Activated CD4-positive, alpha-beta T cell treated with anti-CD3 and anti-CD28 coated beads, Interleukin-2, amount 50 U/mL, for 4 hours (primary cell): ENCODE measurements around the gene PDE1A.

Experiments used
- DNase-seq, 2 experiments: peaks; one replicate each; pipeline ENCODE4 v3.0.0-alpha.2; 2020

PDE1A gene

GRCh38 chr2:182113334-182113733 is 313.5 kb downstream of the PDE1A start:
- DNase-seq, result no peak

DNA sequence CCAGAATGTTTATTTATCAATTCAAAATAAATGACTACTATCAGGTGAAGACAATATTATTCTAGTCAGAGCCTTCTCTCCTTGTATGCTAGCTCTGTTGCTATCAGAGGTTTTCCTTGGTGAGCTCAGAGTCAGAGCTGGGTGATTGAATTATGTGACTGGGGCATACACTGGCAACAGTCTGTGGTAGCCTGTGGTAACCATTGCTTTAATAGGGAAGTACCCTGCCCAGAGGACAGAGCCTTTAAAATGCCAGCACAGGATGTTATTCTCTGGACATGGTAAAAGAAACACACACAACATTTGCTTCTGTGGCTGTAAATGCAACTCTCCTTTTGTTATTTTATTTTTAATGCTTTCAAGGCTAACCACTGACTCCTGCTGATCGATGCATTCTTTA is 316.5 kb downstream of the PDE1A start:
- no peak for DNase-seq

DNA sequence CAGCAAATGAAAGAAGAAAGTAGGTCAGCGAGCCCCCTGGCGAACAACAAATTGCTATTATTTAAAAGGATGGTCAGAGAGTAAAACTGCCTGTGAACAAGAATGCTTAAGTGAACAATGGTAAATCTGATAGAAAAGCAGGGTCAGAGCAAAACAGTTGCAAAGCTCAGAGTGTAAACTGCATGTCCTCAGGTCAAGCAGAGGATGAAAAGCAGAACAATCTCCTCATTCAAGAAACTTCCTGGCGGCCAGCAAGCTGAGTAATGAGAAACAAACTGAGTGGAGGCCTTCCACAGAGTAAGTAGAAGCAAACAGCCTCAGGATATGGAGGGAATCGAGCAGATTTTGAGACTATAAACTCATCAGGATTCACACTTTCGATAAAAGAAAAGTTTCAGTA is 323.3 kb downstream of the PDE1A start:
- no peak for DNase-seq

- DNase-seq, result no peak
Measured at GRCh38 chr2:182101263-182101662, 325.6 kb downstream of the PDE1A start.

- DNase-seq, result no peak
Measured at GRCh38 chr2:182098648-182099047, 328.2 kb downstream of the PDE1A start.

- DNase-seq, result no peak
Measured at GRCh38 chr2:182097571-182098164, 329.2 kb downstream of the PDE1A start.

DNA sequence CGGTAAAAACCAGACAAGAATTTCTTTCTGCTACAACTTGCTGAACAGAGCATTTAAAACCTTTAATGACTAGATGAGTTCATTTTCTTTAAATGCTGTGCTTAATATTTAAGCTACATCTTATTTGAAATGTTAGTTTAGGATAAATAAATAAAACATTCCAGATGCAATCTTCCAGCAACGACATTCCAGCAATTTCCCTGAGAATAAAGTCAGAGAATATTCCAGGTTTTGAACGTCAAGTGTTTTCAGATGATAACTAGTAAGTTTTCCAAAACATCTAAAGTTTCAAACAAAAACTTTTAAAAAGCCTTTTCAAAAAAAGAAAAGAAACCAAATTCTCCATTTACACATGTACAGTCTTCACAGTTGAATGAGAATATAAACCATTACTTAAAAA is 336.4 kb downstream of the PDE1A start:
- no peak for DNase-seq
